Coronary artery (tissue), 2 donors: ENCODE data around the gene HTR7.
"Not testable (repeated sequence)": the region's sequence is repeated elsewhere in the genome, so short reads cannot be mapped to it uniquely, and the experiment has no call there.

Experiments
- DNase-seq: peaks from one replicate; pipeline ENCODE4 v3.0.0-alpha.2; 2017; ENCODE audit warnings: low spot score
- H3K27ac ChIP-seq, 2 donors: fragments of 200-600 bp; sonication (generic); one replicate each; pipeline ENCODE4 v1.5.1; 2016 to 2019
- H3K4me3 ChIP-seq: fragments of 200-600 bp; sonication (generic); 2 replicates; pipeline ENCODE4 v1.5.1; 2016; ENCODE audit warnings: mild to moderate bottlenecking, moderate library complexity
- CTCF ChIP-seq: fragments of 200-600 bp; sonication (generic); IDR thresholded peaks from one replicate; pipeline ENCODE4 v1.5.1; 2019; ENCODE audit warnings: antibody characterized with exemption

The HTR7 gene

GRCh38 chr10:90888387-90888786, 30.5 kb upstream of the HTR7 start:
- DNase-seq, result no peak
- no peak overlapping the region for H3K27ac ChIP-seq
- TF ChIP-seq CTCF, result no peak
- H3K4me3 ChIP-seq, result no peak overlapping the region

GRCh38 chr10:90887555-90887954, 29.7 kb upstream of the HTR7 start:
- Histone ChIP-seq H3K4me3 (no peak overlapping the region), H3K27ac (no peak overlapping the region)
- DNase-seq, result no peak
- no peak for TF ChIP-seq CTCF

- H3K27ac ChIP-seq, result no peak overlapping the region
- no peak for TF ChIP-seq CTCF
- no peak overlapping the region for H3K4me3 ChIP-seq
- no peak for DNase-seq
Measured at GRCh38 chr10:90885176-90885575, 27.3 kb upstream of the HTR7 start.

GRCh38 chr10:90884431-90884830, 26.6 kb upstream of the HTR7 start:
- H3K4me3 ChIP-seq, result no peak overlapping the region
- no peak for TF ChIP-seq CTCF
- no peak for DNase-seq
- no peak overlapping the region for H3K27ac ChIP-seq

GRCh38 chr10:90880059-90880719, 22.4 kb upstream of the HTR7 start:
- DNase-seq, H3K27ac ChIP-seq, H3K4me3 ChIP-seq: not testable (repeated sequence)
- peak; percentile 60 for TF ChIP-seq CTCF

- Histone ChIP-seq H3K4me3 (no peak overlapping the region), H3K27ac (no peak overlapping the region)
- no peak for DNase-seq
- no peak for TF ChIP-seq CTCF
Measured at GRCh38 chr10:90879062-90879461, 21.2 kb upstream of the HTR7 start.

GRCh38 chr10:90872648-90873020, 14.8 kb upstream of the HTR7 start:
- no peak for DNase-seq
- Histone ChIP-seq H3K27ac (no peak overlapping the region), H3K4me3 (peak overlapping the region; percentile 93)
- no peak for TF ChIP-seq CTCF
